DOHH2 (cell line): ENCODE results near the gene KPNB1.

ENCODE experiments used
- EZH2phosphoT487 ChIP-seq: fragments of 200-600 bp; sonication (generic); IDR thresholded peaks from 2 replicates; pipeline ENCODE4 v1.6.1; 2017; ENCODE audit warnings: borderline replicate concordance, mild to moderate bottlenecking, antibody characterized with exemption, low read length, moderate library complexity, mixed read lengths
- TF ChIP-seq, protein P1 (sequence below): fragments of 200-600 bp; sonication (generic); IDR thresholded peaks from one replicate; pipeline ENCODE4 v1.5.1; 2014; ENCODE audit warnings: antibody characterized with exemption, mild to moderate bottlenecking, low read depth, low read length; ENCODE audit not compliant: poor library complexity, severe bottlenecking

DNA sequence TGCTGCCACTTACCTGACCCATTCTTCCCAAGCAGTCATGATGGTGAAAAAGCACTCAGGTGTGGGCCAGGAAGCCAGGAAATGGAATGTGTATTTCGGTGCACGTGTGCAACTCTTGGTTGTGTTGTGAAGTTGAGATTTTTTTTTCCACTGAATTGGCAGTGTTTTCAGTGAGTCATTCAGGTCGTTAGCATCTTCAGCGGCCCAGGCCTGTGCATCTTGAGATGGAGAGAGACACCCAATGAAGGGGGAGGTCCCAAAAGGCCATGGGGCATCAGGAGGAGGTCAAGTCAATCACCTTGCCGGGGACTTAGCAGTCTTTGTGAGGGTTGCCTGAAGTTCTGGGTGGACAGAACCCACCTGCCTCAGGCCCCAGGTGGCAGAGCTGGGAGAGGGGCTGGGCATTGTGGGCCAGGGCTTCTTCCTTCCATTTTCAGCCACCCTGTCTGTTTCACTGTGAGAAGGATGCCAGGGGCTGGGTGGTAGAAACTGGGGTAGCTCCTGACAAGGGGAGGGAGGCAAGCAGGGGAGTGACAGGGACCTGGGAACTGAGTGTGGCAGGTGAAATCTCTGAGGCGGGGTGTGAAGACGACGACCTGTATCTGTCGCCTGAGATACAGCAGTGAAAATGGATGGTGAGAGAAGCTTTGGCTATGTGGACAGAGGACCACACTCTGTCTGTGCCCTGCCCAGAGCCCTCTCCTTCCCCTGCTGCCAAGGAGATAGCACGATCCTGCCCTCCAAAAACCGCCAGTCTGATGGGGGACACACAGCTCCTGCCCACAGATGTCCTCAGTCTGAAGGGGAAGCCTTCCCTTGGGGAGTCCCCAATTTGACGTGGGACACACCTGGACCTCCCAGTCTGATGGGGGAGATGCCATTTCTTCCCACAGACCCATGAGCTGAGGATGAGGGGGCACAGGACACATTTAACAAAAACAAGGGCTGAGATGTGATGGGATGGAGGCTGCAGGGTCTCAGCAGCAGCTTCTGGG lies 56.1 kb downstream of the KPNB1 start:
- TF ChIP-seq, protein P1, sequence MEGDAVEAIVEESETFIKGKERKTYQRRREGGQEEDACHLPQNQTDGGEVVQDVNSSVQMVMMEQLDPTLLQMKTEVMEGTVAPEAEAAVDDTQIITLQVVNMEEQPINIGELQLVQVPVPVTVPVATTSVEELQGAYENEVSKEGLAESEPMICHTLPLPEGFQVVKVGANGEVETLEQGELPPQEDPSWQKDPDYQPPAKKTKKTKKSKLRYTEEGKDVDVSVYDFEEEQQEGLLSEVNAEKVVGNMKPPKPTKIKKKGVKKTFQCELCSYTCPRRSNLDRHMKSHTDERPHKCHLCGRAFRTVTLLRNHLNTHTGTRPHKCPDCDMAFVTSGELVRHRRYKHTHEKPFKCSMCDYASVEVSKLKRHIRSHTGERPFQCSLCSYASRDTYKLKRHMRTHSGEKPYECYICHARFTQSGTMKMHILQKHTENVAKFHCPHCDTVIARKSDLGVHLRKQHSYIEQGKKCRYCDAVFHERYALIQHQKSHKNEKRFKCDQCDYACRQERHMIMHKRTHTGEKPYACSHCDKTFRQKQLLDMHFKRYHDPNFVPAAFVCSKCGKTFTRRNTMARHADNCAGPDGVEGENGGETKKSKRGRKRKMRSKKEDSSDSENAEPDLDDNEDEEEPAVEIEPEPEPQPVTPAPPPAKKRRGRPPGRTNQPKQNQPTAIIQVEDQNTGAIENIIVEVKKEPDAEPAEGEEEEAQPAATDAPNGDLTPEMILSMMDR: no peak
- TF ChIP-seq EZH2phosphoT487: no peak
